ENCODE data around the gene FBXL16.

The FBXL16 gene

GRCh38 chr16:689175-689897 is 16.3 kb downstream of the FBXL16 start:
- Histone ChIP-seq H3K36me3 (ENCODE audit: insufficient read depth, low read length) (peaks cover 37% of the 10 kb centered on the region), H4K20me1 (ENCODE audit: insufficient read depth, low read length) (peaks cover 13% of the 10 kb centered on the region; the same call in 1 of the 2 replicates), H3K9ac (ENCODE audit: low read depth, low read length) (peak overlapping the region; percentile 80), H2AFZ (ENCODE audit: low read depth, low read length) (peak overlapping the region; percentile 78; the same call in 1 of the 2 replicates), H3K4me1 (ENCODE audit: insufficient read depth, low read length) (peaks cover 49% of the 10 kb centered on the region), H3K4me2 (ENCODE audit: insufficient read depth, low read length) (peak overlapping the region; percentile 94), H3K9me3 (ENCODE audit: insufficient read depth, low read length, severe bottlenecking) (no peaks in the 10 kb centered on the region), H3K27ac (ENCODE audit: low read length) (peak overlapping the region; percentile 83), H3K27me3 (ENCODE audit: insufficient read depth, low read length, poor library complexity) (no peaks in the 10 kb centered on the region), H3K79me2 (ENCODE audit: insufficient read depth, low read length) (peaks cover 20% of the 10 kb centered on the region), H3K4me3 (ENCODE audit: low read depth in 1 of 2, low read length in 2 of 2) (peak overlapping the region; percentile 73 to 84)
- TF ChIP-seq EZH2 (IDR thresholded peaks at IDR 0.05; ENCODE audit: borderline replicate concordance, low read depth, low read length, severe bottlenecking), result no peak
- ATAC-seq (ENCODE audit: insufficient read depth, low read depth) (no peak), DNase-seq (no peak)

GRCh38 chr16:687499-687898 is 18.1 kb downstream of the FBXL16 start:
- Histone ChIP-seq H3K36me3 (ENCODE audit: insufficient read depth, low read length) (peaks cover 52% of the 10 kb centered on the region), H3K4me2 (ENCODE audit: insufficient read depth, low read length) (peak overlapping the region; percentile 19; the same call in 1 of the 2 replicates), H3K27ac (ENCODE audit: low read length) (no peak overlapping the region), H2AFZ (ENCODE audit: low read depth, low read length) (no peak overlapping the region), H4K20me1 (ENCODE audit: insufficient read depth, low read length) (peaks cover 25% of the 10 kb centered on the region), H3K79me2 (ENCODE audit: insufficient read depth, low read length) (peaks cover 35% of the 10 kb centered on the region), H3K27me3 (ENCODE audit: insufficient read depth, low read length, poor library complexity) (no peaks in the 10 kb centered on the region), H3K4me3 (ENCODE audit: low read depth in 1 of 2, low read length in 2 of 2) (no peak overlapping the region), H3K9me3 (ENCODE audit: insufficient read depth, low read length, severe bottlenecking) (no peaks in the 10 kb centered on the region), H3K4me1 (ENCODE audit: insufficient read depth, low read length) (peaks cover 65% of the 10 kb centered on the region), H3K9ac (ENCODE audit: low read depth, low read length) (no peak overlapping the region)
- ATAC-seq (ENCODE audit: insufficient read depth, low read depth) (no peak), DNase-seq (no peak)
- TF ChIP-seq CTCF (IDR thresholded peaks at IDR 0.05; ENCODE audit: borderline replicate concordance, extremely low read depth, low read length, poor library complexity, severe bottlenecking), result no peak
- no peak for TF ChIP-seq EZH2 (IDR thresholded peaks at IDR 0.05; ENCODE audit: borderline replicate concordance, low read depth, low read length, severe bottlenecking)

- no peak overlapping the region for H3K27ac ChIP-seq (ENCODE audit: low read length)
- H3K36me3 ChIP-seq (ENCODE audit: insufficient read depth, low read length), result peaks cover 60% of the 10 kb centered on the region
- no peaks in the 10 kb centered on the region for H3K27me3 ChIP-seq (ENCODE audit: insufficient read depth, low read length, poor library complexity)
These were observed 18.9 kb downstream of the FBXL16 start for GRCh38 chr16:686459-687260.

More at GRCh38 chr16:686459-687260, 18.9 kb downstream of the FBXL16 start:
- H3K79me2 ChIP-seq (ENCODE audit: insufficient read depth, low read length), result peaks cover 44% of the 10 kb centered on the region
- no peak overlapping the region for H3K4me2 ChIP-seq (ENCODE audit: insufficient read depth, low read length)
- no peak overlapping the region for H2AFZ ChIP-seq (ENCODE audit: low read depth, low read length)
- H4K20me1 ChIP-seq (ENCODE audit: insufficient read depth, low read length), result peaks cover 33% of the 10 kb centered on the region
- no peak for DNase-seq
- no peaks in the 10 kb centered on the region for H3K9me3 ChIP-seq (ENCODE audit: insufficient read depth, low read length, severe bottlenecking)
- TF ChIP-seq EZH2 (IDR thresholded peaks at IDR 0.05; ENCODE audit: borderline replicate concordance, low read depth, low read length, severe bottlenecking) (no peak), CTCF (IDR thresholded peaks at IDR 0.05; ENCODE audit: borderline replicate concordance, extremely low read depth, low read length, poor library complexity, severe bottlenecking) (no peak)
- H3K9ac ChIP-seq (ENCODE audit: low read depth, low read length), result no peak overlapping the region
- peaks cover 74% of the 10 kb centered on the region for H3K4me1 ChIP-seq (ENCODE audit: insufficient read depth, low read length)
- H3K4me3 ChIP-seq (ENCODE audit: low read depth in 1 of 2, low read length in 2 of 2), result no peak overlapping the region
- no peak for ATAC-seq (ENCODE audit: insufficient read depth, low read depth)
